Stimulated activated CD4-positive, alpha-beta T cell treated with anti-CD3 and anti-CD28 coated beads, TNF-alpha, amount 100 ng/mL, for 24 hours (primary cell): ENCODE data around the gene ADGRL3.
"Not testable (repeated sequence)": the region's sequence is repeated elsewhere in the genome, so short reads cannot be mapped to it uniquely, and the experiment has no call there.

ENCODE experiments used
- DNase-seq, 3 experiments: peaks; one replicate each; pipeline ENCODE4 v3.0.0-alpha.2; 2020; ENCODE audit warnings: low read depth in 3 of 3

Gene ADGRL3

GRCh38 chr4:61753739-61754138 is 553.6 kb downstream of the ADGRL3 start:
- DNase-seq, result no peak

GRCh38 chr4:61756937-61757336 is 556.8 kb downstream of the ADGRL3 start:
- DNase-seq, result not testable (repeated sequence)

DNA sequence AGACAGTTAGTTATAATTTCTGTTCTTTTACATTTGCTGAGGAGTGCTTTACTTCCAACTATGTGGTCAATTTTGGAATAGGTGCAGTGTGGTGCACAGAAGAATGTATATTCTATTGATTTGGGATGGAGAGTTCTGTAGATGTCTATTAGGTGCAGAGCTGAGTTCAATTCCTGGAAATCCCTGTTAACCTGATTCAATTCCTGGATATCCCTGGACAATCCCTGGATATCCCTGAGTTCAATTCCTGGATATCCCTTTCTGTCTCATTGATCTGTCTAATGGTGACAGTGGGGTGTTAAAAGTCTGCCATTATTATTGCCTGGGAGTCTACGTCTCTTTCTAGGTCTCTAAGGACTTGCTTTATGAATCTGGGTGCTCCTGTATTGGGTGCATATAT is 557.9 kb downstream of the ADGRL3 start:
- not testable (repeated sequence) for DNase-seq

GRCh38 chr4:61758596-61758995 is 558.5 kb downstream of the ADGRL3 start:
- DNase-seq, result not testable (repeated sequence)

DNA sequence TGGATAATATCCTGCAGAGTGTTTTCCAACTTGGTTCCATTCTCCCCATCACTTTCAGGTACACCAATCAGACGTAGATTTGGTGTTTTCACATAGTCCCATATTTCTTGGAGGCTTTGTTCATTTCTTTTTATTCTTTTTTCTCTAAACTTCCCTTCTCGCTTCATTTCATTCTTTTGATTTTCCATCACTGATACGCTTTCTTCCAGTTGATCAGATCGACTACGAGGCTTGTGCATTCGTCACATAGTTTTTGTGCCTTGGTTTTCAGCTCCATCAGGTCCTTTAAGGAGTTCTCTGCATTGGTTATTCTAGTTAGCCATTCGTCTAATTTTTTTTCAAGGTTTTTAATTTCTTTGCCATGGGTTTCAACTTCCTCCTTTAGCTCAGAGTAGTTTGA is 559.1 kb downstream of the ADGRL3 start:
- not testable (repeated sequence) for DNase-seq

DNA sequence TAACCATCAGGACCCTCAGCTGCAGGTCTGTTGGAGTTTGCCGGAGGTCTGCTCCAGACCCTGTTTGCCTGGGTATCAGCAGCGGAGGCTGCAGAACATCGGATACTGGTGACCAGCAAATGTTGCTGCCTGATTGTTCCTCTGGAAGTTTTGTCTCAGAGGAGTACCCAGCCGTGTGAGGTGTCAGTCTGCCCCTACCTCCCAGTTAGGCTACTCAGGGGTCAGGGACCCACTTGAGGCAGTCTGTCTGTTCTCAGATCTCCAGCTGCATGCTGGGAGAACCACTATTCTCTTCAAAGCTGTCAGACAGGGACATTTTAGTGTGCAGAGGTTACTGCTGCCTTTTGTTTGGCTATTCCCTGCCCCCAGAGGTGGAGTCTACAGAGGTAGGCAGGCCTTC is 559.8 kb downstream of the ADGRL3 start:
- DNase-seq, result not testable (repeated sequence)

DNA sequence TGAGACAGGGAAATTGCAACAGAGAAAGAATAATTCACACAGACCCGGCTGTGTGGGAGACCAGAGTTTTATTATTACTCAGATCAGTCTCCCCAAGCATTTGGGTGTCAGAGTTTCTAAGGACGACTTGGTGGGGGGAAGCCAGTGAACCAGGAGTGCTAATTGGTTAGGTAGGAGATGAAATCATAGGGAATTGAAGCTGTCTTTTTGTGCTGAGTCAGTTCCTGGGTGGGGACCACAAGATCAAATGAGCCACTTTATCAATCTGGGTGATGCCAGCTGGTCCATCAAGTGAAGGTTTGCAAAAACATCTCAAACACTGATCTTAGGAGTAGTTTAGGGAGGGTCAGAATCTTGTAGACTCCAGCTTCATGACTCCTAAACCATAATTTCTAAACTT is 560.7 kb downstream of the ADGRL3 start:
- no peak for DNase-seq

DNA sequence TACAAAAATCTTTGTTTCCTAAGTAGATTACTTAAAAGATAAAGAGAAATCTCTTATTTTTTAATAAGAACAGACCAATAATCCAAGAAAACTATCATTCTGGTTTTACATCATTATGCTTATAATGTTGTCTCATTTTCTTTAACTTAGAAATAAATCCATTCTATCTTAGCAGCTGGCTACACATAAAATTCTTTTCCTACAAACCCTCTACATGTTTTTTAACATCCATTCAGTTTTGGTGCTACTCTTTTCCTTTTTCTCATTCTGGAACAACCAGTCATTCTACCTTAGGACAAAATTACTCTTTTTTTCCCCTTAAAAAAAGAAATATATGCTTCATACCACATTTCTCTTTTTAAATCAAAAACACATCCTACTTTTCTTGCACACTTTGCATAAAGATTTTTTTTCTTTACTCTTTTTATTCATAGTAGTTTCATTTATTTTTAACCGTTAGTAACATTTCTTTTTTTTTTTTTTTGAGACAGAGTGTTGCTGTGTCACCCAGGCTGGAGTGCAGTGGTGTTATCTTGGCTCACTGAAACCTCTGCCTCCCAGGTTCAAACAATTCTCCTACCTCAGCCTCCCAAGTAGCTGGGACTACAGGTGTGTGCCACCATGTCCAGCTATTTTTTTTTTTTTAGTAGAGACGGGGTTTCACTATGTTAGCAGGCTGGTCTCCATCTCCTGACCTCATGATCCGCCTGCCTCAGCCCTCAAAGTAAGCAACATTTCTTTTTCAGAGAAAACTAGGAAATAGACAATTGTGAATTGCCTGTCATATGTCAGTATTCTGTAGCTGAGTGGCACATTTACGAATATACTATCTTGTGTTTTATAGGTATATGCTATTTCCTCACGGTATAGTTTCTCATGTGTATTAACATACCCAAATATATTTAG is 562.8 kb downstream of the ADGRL3 start:
- no peak for DNase-seq

DNA sequence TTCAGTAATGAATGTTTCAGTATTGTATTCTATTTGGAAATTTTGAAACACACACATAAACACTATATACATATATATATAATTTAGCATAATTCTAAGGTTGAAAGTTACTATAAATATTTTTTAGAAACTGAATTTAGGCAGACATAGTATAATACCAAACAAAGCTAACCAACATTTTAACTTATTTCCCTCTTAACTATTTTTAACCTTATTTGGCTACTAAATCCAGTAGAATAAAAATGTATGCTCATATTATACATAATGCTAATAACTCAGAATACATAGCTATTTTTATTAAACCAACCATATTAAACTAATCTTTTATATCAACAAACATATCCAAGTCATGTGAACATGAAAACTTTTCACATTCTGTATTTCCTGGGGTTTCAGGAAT is 563.6 kb downstream of the ADGRL3 start:
- no peak for DNase-seq

- DNase-seq, result not testable (repeated sequence)
Observed at GRCh38 chr4:61764090-61764489, 564.0 kb downstream of the ADGRL3 start.

GRCh38 chr4:61769444-61770167 is 569.5 kb downstream of the ADGRL3 start:
- DNase-seq, result not testable (repeated sequence)

GRCh38 chr4:61770456-61770855 is 570.3 kb downstream of the ADGRL3 start:
- no peak for DNase-seq

GRCh38 chr4:61771056-61771455 is 570.9 kb downstream of the ADGRL3 start:
- DNase-seq, result no peak

DNA sequence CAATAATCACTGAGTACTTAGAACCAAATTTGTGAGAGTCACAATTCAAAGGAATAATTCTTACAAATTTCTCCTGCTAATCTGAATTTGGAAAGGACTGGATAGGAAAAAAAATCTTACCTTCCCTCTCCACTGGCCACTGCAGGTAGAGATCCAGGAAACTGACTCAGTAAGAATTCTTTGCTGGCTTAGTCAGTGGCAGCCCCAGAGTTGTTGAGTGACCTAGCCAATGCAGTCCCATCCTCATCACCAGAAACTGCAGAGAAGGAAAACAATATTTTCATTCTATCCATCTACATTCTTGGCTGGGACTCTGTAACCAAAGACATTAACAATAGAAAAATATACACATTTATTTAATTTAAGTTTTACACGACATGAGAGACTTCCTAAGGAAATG is 572.0 kb downstream of the ADGRL3 start:
- no peak for DNase-seq

- no peak for DNase-seq
Observed at GRCh38 chr4:61773655-61774245, 573.6 kb downstream of the ADGRL3 start.

GRCh38 chr4:61782133-61782532 is 582.0 kb downstream of the ADGRL3 start:
- no peak for DNase-seq

DNA sequence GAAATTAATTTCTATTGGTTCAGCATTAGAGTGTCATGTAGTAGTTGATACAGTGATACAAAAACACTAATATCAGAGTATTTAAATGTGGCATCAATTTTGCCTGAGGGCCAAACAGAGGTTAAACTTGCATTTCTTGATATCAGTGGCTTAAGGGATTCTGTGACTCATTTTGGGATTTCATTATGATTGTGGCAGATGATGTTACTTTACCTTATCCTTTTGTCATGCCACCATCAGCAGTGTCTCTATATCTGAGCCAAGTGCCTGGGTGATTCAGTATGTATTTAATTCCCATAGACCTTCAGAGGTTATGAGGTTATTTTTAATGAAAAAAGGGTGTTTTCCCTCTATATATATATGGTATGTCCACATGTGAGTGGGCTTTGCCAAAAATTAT is 582.9 kb downstream of the ADGRL3 start:
- DNase-seq, result no peak

DNA sequence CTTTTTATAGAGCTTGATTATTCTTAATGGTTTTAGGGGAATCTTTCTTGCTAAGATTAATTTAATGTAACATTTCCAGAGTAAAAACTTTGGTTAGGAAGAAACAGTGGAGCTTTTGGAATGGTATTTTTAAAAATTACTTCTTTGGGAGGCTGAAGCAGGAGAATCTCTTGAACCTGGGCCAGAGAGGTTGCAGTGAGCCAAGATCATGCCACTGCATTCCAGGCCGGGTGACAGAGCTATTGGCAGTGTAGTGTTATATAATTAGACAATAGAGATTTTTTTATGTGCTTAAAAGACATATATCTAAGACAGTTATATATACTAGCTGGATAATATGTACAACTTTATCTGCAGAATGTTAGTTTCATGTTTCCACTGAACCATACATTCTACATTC is 585.6 kb downstream of the ADGRL3 start:
- no peak for DNase-seq

- no peak for DNase-seq
Observed at GRCh38 chr4:61786211-61786610, 586.1 kb downstream of the ADGRL3 start.

DNA sequence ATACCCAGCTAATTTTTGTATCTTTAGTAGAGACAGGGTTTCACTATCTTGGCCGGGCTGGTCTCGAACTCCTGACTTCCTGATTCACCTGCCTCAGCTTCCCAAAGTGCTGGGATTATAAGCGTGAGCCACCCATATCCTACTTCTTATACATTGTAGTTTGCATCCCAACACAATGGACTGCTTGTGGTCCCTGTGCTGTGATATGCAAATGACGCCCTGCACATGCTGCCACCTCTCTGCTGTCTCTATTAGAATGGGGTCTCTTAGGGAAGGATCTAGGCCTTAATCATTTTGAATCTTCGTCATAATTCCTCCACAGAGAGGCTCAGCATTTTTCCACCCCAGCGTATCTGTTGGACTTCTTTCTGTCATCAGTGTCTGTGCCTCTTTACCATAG is 595.9 kb downstream of the ADGRL3 start:
- DNase-seq, result no peak

DNA sequence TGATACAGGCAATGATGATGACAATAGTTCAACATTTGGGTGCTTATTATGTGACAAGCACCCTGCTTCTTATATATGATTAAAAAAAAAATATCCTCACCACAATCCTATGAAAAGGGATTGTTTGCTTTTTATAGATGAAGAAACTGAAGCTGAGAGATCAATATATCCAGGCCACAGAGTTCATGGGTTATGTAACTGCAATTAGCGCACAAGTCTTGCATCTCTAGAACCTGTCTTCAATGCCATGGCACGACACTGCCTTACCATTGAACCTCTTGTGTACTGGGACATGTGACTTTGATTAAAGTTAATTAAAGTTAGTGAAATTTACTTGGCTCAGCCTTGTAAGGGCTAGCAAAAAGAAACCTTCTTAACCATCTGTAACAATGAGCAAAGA is 599.7 kb downstream of the ADGRL3 start:
- no peak for DNase-seq

DNA sequence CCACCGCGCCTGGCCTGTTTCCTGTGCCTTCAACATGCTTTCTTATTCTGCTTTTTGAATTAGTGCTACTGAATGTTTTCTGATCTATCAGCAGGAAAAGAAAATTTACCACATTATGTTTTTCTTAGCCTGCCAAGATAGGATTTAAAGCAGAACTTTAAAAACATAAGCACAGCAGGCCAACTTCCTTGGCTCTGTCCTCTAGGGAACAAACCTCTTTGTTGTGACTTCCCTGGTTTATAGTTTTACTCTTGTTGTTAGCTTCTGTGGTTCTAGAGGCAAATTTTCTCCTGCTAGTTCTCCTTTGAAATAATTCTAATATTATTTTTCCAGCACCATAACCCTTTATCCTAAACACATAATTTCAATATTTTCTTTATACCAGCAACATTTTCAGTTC is 605.1 kb downstream of the ADGRL3 start:
- no peak for DNase-seq

DNA sequence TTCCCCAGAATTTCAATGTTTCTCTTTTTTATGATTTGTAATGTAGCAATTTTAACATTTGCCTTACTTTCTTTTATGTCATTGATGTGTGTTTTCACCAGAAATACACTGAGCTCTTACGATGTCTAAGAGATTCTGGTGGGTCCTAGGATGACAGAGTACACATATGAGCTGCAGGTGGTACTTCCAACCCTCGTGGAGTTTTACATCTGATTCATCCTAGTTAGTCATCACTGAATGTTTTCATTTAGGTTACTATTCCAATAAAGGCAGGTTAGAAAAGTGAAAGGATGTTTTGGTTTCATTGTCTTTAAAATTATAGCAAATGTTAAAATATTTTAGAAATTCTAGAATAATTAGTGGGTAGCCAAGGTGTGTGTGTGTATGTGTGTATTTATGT is 605.9 kb downstream of the ADGRL3 start:
- DNase-seq, result no peak
